H1 (cell line): ENCODE results near the gene ZFP30. TPM values are rescaled to one million over a fixed set of nuclear protein-coding genes. Genes with fewer than 3 reads are reported as not detected.
A peak's percentile ranks its signal among the peaks of the same experiment; 100 is the strongest.

Experiments
- CTCF ChIA-PET: fragments of 300-600 bp; sonication (Branson Sonifier 250); formaldehyde crosslinking; loops from one replicate; lab custom pipeline; 2021; ENCODE audit not compliant: partially characterized antibody; lab: Charles Lee
- POLR2A ChIA-PET: fragments of 300-600 bp; sonication (Branson Sonifier 250); formaldehyde crosslinking; loops from one replicate; lab custom pipeline; 2021; ENCODE audit warnings: inconsistent platforms; ENCODE audit not compliant: partially characterized antibody; lab: Charles Lee
- DNase-seq, 2 experiments: peaks; one replicate each; pipeline versions ENCODE4 v3.0.0 to v3.0.0-alpha.2; 2010 to 2022; ENCODE audit warnings: low spot score in 2 of 2, low read depth in 1 of 2, mixed read lengths in 1 of 2
- FAIRE-seq: peaks from 2 replicates; lab custom pipeline; 2011; peaks lifted over from hg19 to GRCh38; lab: Jason Lieb, UNC
- H2AFZ ChIP-seq: 2 replicates; pipeline ENCODE4 v1.8.1; 2012; ENCODE audit warnings: low read length, inconsistent platforms
- H2AK5ac ChIP-seq: 2 replicates; pipeline ENCODE4 v1.6.1; 2013; ENCODE audit warnings: low read depth, low read length
- H2BK120ac ChIP-seq: replicated peaks from 2 replicates; pipeline ENCODE3; 2013; ENCODE audit warnings: low read depth, low read length, inconsistent platforms
- H2BK12ac ChIP-seq: 2 replicates; pipeline ENCODE4 v1.6.1; 2013; ENCODE audit warnings: low read depth, low read length
- H2BK15ac ChIP-seq: 2 replicates; pipeline ENCODE4 v1.6.1; 2013; ENCODE audit warnings: low read length
- H2BK20ac ChIP-seq: 2 replicates; pipeline ENCODE4 v1.6.1; 2013; ENCODE audit warnings: low read length
- H2BK5ac ChIP-seq: 2 replicates; pipeline ENCODE4 v1.6.1; 2013; ENCODE audit warnings: low read depth, low read length
- H3K14ac ChIP-seq: 2 replicates; pipeline ENCODE4 v1.6.1; 2013; ENCODE audit warnings: inconsistent platforms; ENCODE audit not compliant: insufficient read length
- H3K18ac ChIP-seq: 2 replicates; pipeline ENCODE4 v1.6.1; 2013; ENCODE audit warnings: low read length; ENCODE audit errors: extremely low read depth
- H3K23ac ChIP-seq: 2 replicates; pipeline ENCODE4 v1.6.1; 2013; ENCODE audit warnings: inconsistent platforms; ENCODE audit not compliant: insufficient read length
- H3K23me2 ChIP-seq: 2 replicates; pipeline ENCODE4 v1.6.1; 2013; ENCODE audit warnings: low read depth, low read length
- H3K27ac ChIP-seq: 2 replicates; pipeline ENCODE4 v1.6.1; 2011; ENCODE audit warnings: low read depth, low read length, inconsistent platforms
- H3K27me3 ChIP-seq, 4 experiments: replicated peaks in 1 of 4; 1 replicate in 1 of 4; 2 replicates in 3 of 4; pipeline versions ENCODE4 v1.6.1 to v1.8.1; 2011 to 2013; ENCODE audit warnings: low read length in 3 of 4, mild to moderate bottlenecking in 3 of 4, inconsistent platforms in 2 of 4, mixed read lengths in 2 of 4, moderate library complexity in 1 of 4; ENCODE audit not compliant: control insufficient read depth in 3 of 4, insufficient read depth in 3 of 4; ENCODE audit errors: extremely low read depth in 1 of 4
- H3K36me3 ChIP-seq, 4 experiments: 2 replicates each; pipeline versions ENCODE4 v1.6.1 to v1.8.1; 2011 to 2013; ENCODE audit warnings: mild to moderate bottlenecking in 4 of 4, low read length in 3 of 4, moderate library complexity in 2 of 4, control low read depth in 1 of 4, inconsistent platforms in 1 of 4; ENCODE audit not compliant: insufficient read depth in 4 of 4, control insufficient read depth in 2 of 4
- H3K4ac ChIP-seq: replicated peaks from 2 replicates; pipeline ENCODE3; 2013; ENCODE audit warnings: low read length, low read depth, mixed read lengths, inconsistent platforms; ENCODE audit not compliant: insufficient read length
- H3K4me1 ChIP-seq, 4 experiments: replicated peaks in 1 of 4; 1 replicate in 1 of 4; 2 replicates in 3 of 4; pipeline versions ENCODE4 v1.6.1 to v1.8.1; 2011 to 2013; ENCODE audit warnings: low read length in 3 of 4, inconsistent platforms in 2 of 4, mixed read lengths in 1 of 4; ENCODE audit not compliant: insufficient read depth in 4 of 4, control insufficient read depth in 3 of 4
- H3K4me2 ChIP-seq, 2 experiments: 2 replicates each; pipeline versions ENCODE4 v1.6.1 to v1.8.1; 2011 to 2013; ENCODE audit warnings: low read depth in 2 of 2, low read length in 2 of 2, control low read depth in 1 of 2, inconsistent platforms in 1 of 2, mild to moderate bottlenecking in 1 of 2; ENCODE audit not compliant: insufficient read depth in 1 of 2
- H3K4me3 ChIP-seq, 4 experiments: fragments of 200-600, 300-600 bp in 1 of 4; sonication (generic), shearing (Covaris generic), sonication (Bioruptor Twin) in 1 of 4; 2 replicates each; pipeline versions ENCODE4 v1.5.1 to v1.8.1; 2011 to 2016; ENCODE audit warnings: low read length in 4 of 4, low read depth in 3 of 4, control low read depth in 2 of 4, inconsistent platforms in 2 of 4, mild to moderate bottlenecking in 2 of 4, mixed read lengths in 1 of 4, moderate library complexity in 1 of 4; ENCODE audit not compliant: insufficient read depth in 2 of 4; ENCODE audit errors: extremely low read depth in 1 of 4
- H3K56ac ChIP-seq: replicated peaks from 2 replicates; pipeline ENCODE3; 2013; ENCODE audit warnings: low read depth, mild to moderate bottlenecking, mixed read lengths, low read length, inconsistent platforms; ENCODE audit not compliant: insufficient read length
- H3K79me1 ChIP-seq: 2 replicates; pipeline ENCODE4 v1.6.1; 2013; ENCODE audit warnings: low read depth, low read length, control low read depth
- H3K79me2 ChIP-seq, 2 experiments: 2 replicates each; pipeline versions ENCODE4 v1.6.1 to v1.8.1; 2012 to 2013; ENCODE audit warnings: low read length in 2 of 2, mild to moderate bottlenecking in 2 of 2, inconsistent platforms in 1 of 2; ENCODE audit not compliant: insufficient read depth in 2 of 2, control insufficient read depth in 1 of 2
- H3K9ac ChIP-seq, 4 experiments: replicated peaks in 1 of 4; 1 replicate in 1 of 4; 2 replicates in 3 of 4; pipeline versions ENCODE4 v1.6.1 to v1.8.1; 2011 to 2013; ENCODE audit warnings: low read depth in 3 of 4, low read length in 3 of 4, control low read depth in 2 of 4, mild to moderate bottlenecking in 2 of 4, moderate library complexity in 2 of 4, inconsistent platforms in 1 of 4; ENCODE audit errors: extremely low read depth in 1 of 4
- H3K9me3 ChIP-seq, 2 experiments: 2 replicates each; pipeline versions ENCODE4 v1.6.1 to v1.8.1; 2012 to 2013; ENCODE audit warnings: mild to moderate bottlenecking in 2 of 2, moderate library complexity in 2 of 2, control low read depth in 1 of 2, inconsistent platforms in 1 of 2, low read depth in 1 of 2, low read length in 1 of 2, mixed read lengths in 1 of 2; ENCODE audit not compliant: insufficient read depth in 2 of 2
- H4K20me1 ChIP-seq, 2 experiments: replicated peaks in 1 of 2; 2 replicates each; pipeline versions ENCODE3 to v1.8.1; 2011 to 2013; ENCODE audit warnings: inconsistent platforms in 2 of 2, low read length in 2 of 2, mild to moderate bottlenecking in 1 of 2; ENCODE audit not compliant: insufficient read depth in 2 of 2, control insufficient read depth in 1 of 2
- H4K5ac ChIP-seq: 2 replicates; pipeline ENCODE4 v1.6.1; 2013; ENCODE audit warnings: low read length, low read depth, mixed read lengths, inconsistent platforms; ENCODE audit not compliant: insufficient read length
- H4K8ac ChIP-seq: 2 replicates; pipeline ENCODE4 v1.8.0; 2013; ENCODE audit warnings: mild to moderate bottlenecking, moderate library complexity, low read length, inconsistent platforms; ENCODE audit not compliant: insufficient read depth; ENCODE audit errors: extremely low read depth
- H4K91ac ChIP-seq: replicated peaks from 2 replicates; pipeline ENCODE3; 2013; ENCODE audit warnings: low read length, mixed read lengths, inconsistent platforms; ENCODE audit not compliant: insufficient read length
- SAP30 ChIP-seq: fragments of 300-600 bp; sonication (generic); IDR thresholded peaks from 2 replicates; pipeline ENCODE4 v1.7.1; 2012; ENCODE audit warnings: low read length, moderate library complexity, mild to moderate bottlenecking, inconsistent platforms; ENCODE audit not compliant: insufficient read depth, insufficient replicate concordance
- ZNF274 ChIP-seq: IDR thresholded peaks from 2 replicates; pipeline ENCODE4 v1.7.0; 2012; ENCODE audit warnings: low read length, borderline replicate concordance; ENCODE audit errors: extremely low read depth
- polyA plus RNA-seq, 7 experiments: library from polyadenylated mRNA; depleted of rRNA in 3 of 7; stranded (reverse) in 5 of 7; unstranded in 2 of 7; fragments of >200 nt in 5 of 7; fragments of 200-250 nt in 2 of 7; gene quantifications; 1 replicate in 5 of 7; 2 replicates in 1 of 7; 4 replicates in 1 of 7; pipeline versions ENCODE4 v1.2.1 to v1.2.3, GENCODE V29; 2011 to 2013; ENCODE audit warnings: missing spikeins in 2 of 7, mixed read lengths in 2 of 7
- total RNA-seq: library from RNA; stranded (reverse); fragmentation: NEBNext Ultra II Directional; extraction: Animal tissue kit (Norgen Biotek cat#: 25700); gene quantifications from 2 replicates; pipeline ENCODE4 v1.2.1, GENCODE V29; 2021

Gene ZFP30
- total and polyA plus RNA-seq, 2 of the 8 experiments (the other 6 are each of a cell fraction or from before 2014, with no cell fraction given) = 1.4 to 6.1 TPM

GRCh38 chr19:37565370-37565669, 89.9 kb downstream of the ZFP30 start:
- Histone ChIP-seq H2AK5ac (no peak overlapping the region), H3K4me3 (no peak overlapping the region; a peak in 1 of 8 replicates), H2BK20ac (no peak overlapping the region), H2BK5ac (no peak overlapping the region), H3K23ac (no peak overlapping the region), H3K23me2 (no peaks in the 10 kb centered on the region), H2BK120ac (no peak overlapping the region), H3K9me3 (peaks cover 76 to 84% of the 10 kb centered on the region in 2 experiments), H3K4me1 (no peaks in the 10 kb centered on the region), H2AFZ (no peak overlapping the region), H4K8ac (no peak overlapping the region; the same call in 1 of the 2 replicates), H2BK12ac (no peak overlapping the region), H3K4ac (no peak overlapping the region), H3K56ac (no peak overlapping the region), H3K27ac (no peak overlapping the region), H3K9ac (no peak overlapping the region), H3K79me2 (no peaks in the 10 kb centered on the region), H3K79me1 (no peaks in the 10 kb centered on the region), H4K91ac (no peak overlapping the region), H3K4me2 (no peak overlapping the region), H3K14ac (no peak overlapping the region), H4K5ac (no peak overlapping the region), H3K36me3 (peaks cover 0 to 27% (median 10%) of the 10 kb centered on the region in 4 experiments; a peak in 6 of 8 replicates), H4K20me1 (no peaks in the 10 kb centered on the region), H2BK15ac (no peak overlapping the region), H3K18ac (no peak overlapping the region), H3K27me3 (no peaks in the 10 kb centered on the region)
- TF ChIP-seq ZNF274 (peak; percentile 63), SAP30 (no peak)
- ChIA-PET CTCF (no interaction called here), POLR2A (no interaction called here)
- DNase-seq (no peak), FAIRE-seq (no peak)
